PC-9 (cell line): Measurements from ENCODE around the gene EVI5L. TPM values are rescaled to one million over a fixed set of nuclear protein-coding genes. Genes with fewer than 3 reads are reported as not detected.

Source experiments
- BruUV-seq: library from RNA; stranded (reverse); fragments of 400-500 nt; replicated peaks from 2 replicates; lab custom pipeline; 2021; lab: Mats Ljungman, UMichigan
- CTCF ChIA-PET: fragments of 300-600 bp; sonication (Branson Sonifier 250); formaldehyde crosslinking; loops from one replicate; lab custom pipeline; 2022; ENCODE audit warnings: antibody characterized with exemption; lab: Charles Lee
- POLR2A ChIA-PET: fragments of 300-600 bp; sonication (Branson Sonifier 250); formaldehyde crosslinking; loops from one replicate; lab custom pipeline; 2022; ENCODE audit warnings: antibody characterized with exemption; ENCODE audit not compliant: unreplicated experiment; lab: Charles Lee
- DNase-seq, 2 experiments: peaks; one replicate each; pipeline versions ENCODE4 v3.0.0 to v3.0.0-alpha.2; 2015 to 2022; ENCODE audit warnings: mixed read lengths in 1 of 2
- H2AFZ ChIP-seq: fragments of 200-600 bp; sonication (generic); 2 replicates; pipeline ENCODE4 v1.8.1; 2017; ENCODE audit warnings: antibody characterized with exemption
- H3F3A ChIP-seq: fragments of 200-600 bp; sonication (generic); 2 replicates; pipeline ENCODE4 v1.8.1; 2017; ENCODE audit warnings: antibody characterized with exemption, mild to moderate bottlenecking, low read depth; ENCODE audit not compliant: insufficient read depth
- H3K27ac ChIP-seq: fragments of 200-600 bp; sonication (generic); 2 replicates; pipeline ENCODE4 v1.6.1; 2016; ENCODE audit warnings: mixed run types
- H3K27me3 ChIP-seq: fragments of 200-600 bp; sonication (generic); 2 replicates; pipeline ENCODE4 v1.6.1; 2016; ENCODE audit warnings: low read depth, mixed run types; ENCODE audit not compliant: insufficient read depth
- H3K36me3 ChIP-seq: fragments of 200-600 bp; sonication (generic); 2 replicates; pipeline ENCODE4 v1.6.1; 2016; ENCODE audit warnings: low read depth, mixed run types
- H3K4me1 ChIP-seq: fragments of 200-600 bp; sonication (generic); replicated peaks from 2 replicates; pipeline ENCODE4 v1.6.1; 2016; ENCODE audit warnings: mixed run types; ENCODE audit not compliant: insufficient read depth
- H3K4me2 ChIP-seq: fragments of 200-600 bp; sonication (generic); 2 replicates; pipeline ENCODE4 v1.6.1; 2017; ENCODE audit warnings: mixed run types
- H3K4me3 ChIP-seq: fragments of 200-600 bp; sonication (generic); 2 replicates; pipeline ENCODE4 v1.6.1; 2016; ENCODE audit warnings: mixed run types
- H3K79me2 ChIP-seq: fragments of 200-600 bp; sonication (generic); 2 replicates; pipeline ENCODE4 v1.6.1; 2017; ENCODE audit warnings: low read depth, mixed run types
- H3K9me2 ChIP-seq: fragments of 200-600 bp; sonication (generic); 2 replicates; pipeline ENCODE4 v1.8.1; 2017; ENCODE audit warnings: mild to moderate bottlenecking; ENCODE audit not compliant: insufficient read depth
- H3K9me3 ChIP-seq: fragments of 200-600 bp; sonication (generic); 2 replicates; pipeline ENCODE4 v1.8.1; 2016; ENCODE audit warnings: low read depth; ENCODE audit not compliant: insufficient read depth
- H4K20me1 ChIP-seq: fragments of 200-600 bp; sonication (generic); 2 replicates; pipeline ENCODE4 v1.8.1; 2017; ENCODE audit not compliant: insufficient read depth
- EZH2 ChIP-seq: fragments of 200-600 bp; sonication (generic); IDR thresholded peaks from 2 replicates; pipeline ENCODE4 v1.8.0; 2017; ENCODE audit warnings: antibody characterized with exemption, low read depth
- intact Hi-C: fragments of 100-400 bp; cut with micrococcal nuclease; formaldehyde crosslinking; loops from one replicate; pipeline ENCODE4 v1.10.0; 2022; ENCODE audit not compliant: unreplicated experiment
- total RNA-seq: library from RNA; stranded (reverse); gene quantifications from 2 replicates; pipeline ENCODE4 v1.2.3, GENCODE V29; 2021
- TF ChIP-seq, protein P1 (sequence below): fragments of 200-600 bp; sonication (generic); conservative IDR thresholded peaks from 2 replicates; pipeline ENCODE4 v1.6.1; 2017; ENCODE audit warnings: mixed run types, antibody characterized with exemption, mild to moderate bottlenecking, moderate library complexity

The EVI5L gene
- total RNA-seq, 1 experiment from 2014 or later, result 19.2 TPM

DNA sequence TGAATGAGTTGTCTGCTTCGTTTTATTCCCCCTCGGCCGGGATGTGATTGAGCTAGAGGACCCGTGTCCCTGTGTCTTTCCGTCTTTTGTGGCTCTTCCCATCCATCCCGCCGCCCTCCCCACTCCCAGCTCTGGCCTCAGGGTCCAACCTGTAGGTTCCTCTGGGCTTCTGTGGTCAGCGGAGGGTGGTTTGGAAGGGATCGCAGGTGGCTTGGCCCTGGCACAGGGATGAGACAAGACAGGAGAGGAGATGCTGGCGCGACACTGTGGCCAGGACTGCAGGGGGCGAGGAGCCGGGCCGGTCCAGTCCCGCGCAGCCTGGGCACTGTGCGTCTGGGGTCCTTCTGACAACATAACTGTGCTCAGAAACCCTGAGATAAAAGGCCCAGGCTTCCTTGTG, 2.0 kb downstream of the EVI5L start:
- Histone ChIP-seq H4K20me1 (no peaks in the 10 kb centered on the region), H3K9me3 (no peaks in the 10 kb centered on the region), H3K4me3 (no peak overlapping the region), H2AFZ (no peak overlapping the region), H3K79me2 (peaks cover 26% of the 10 kb centered on the region), H3K27me3 (peaks cover 10% of the 10 kb centered on the region; the same call in 1 of the 2 replicates), H3K4me2 (no peak overlapping the region), H3K27ac (no peak overlapping the region), H3K36me3 (no peaks in the 10 kb centered on the region), H3K9me2 (no peaks in the 10 kb centered on the region), H3K4me1 (peaks cover 23% of the 10 kb centered on the region), H3F3A (peaks cover 27% of the 10 kb centered on the region)
- CTCF ChIA-PET, result no interaction called here
- TF ChIP-seq, protein P1, sequence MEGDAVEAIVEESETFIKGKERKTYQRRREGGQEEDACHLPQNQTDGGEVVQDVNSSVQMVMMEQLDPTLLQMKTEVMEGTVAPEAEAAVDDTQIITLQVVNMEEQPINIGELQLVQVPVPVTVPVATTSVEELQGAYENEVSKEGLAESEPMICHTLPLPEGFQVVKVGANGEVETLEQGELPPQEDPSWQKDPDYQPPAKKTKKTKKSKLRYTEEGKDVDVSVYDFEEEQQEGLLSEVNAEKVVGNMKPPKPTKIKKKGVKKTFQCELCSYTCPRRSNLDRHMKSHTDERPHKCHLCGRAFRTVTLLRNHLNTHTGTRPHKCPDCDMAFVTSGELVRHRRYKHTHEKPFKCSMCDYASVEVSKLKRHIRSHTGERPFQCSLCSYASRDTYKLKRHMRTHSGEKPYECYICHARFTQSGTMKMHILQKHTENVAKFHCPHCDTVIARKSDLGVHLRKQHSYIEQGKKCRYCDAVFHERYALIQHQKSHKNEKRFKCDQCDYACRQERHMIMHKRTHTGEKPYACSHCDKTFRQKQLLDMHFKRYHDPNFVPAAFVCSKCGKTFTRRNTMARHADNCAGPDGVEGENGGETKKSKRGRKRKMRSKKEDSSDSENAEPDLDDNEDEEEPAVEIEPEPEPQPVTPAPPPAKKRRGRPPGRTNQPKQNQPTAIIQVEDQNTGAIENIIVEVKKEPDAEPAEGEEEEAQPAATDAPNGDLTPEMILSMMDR, result no peak
- no peak for TF ChIP-seq EZH2
- no TSS peak for BruUV-seq
- no peak for DNase-seq
- intact Hi-C loops, result no loop called here
- POLR2A ChIA-PET, result interaction anchor here (0.6 kb wide), 3 partner anchors 145 to 213 kb away, joined by 3 to 10 read pairs (median 4); no protein-coding TSS in a partner anchor

DNA sequence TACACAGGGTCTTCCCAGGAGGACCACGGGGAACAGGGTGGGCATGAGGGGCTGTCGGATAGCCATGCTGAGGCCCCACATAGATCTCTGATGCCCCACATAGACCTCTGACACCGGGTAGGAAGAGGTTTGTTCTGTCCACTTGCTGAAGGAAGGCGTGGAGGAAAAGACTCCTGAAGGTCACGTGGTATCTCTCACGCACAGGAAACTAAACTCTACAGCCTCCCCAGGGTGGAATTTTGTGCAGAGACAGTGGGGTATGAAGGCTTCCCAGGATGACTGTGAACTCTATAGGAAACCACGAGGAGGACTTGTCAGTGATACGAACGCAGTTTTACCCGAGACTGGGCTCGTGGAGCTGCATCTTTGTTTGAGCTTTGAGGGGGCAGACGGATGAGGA, 2.8 kb downstream of the EVI5L start:
- intact Hi-C loops, result loop anchor here (1.0 kb wide), 1 partner anchor 18 kb away; no protein-coding TSS in a partner anchor
- Histone ChIP-seq H3K4me2 (no peak overlapping the region), H3K4me1 (peaks cover 31% of the 10 kb centered on the region), H3K36me3 (no peaks in the 10 kb centered on the region), H3K9me3 (no peaks in the 10 kb centered on the region), H3K9me2 (no peaks in the 10 kb centered on the region), H3K27ac (0 out of 2 replicates have a peak overlapping the region, but pooled peaks have one; percentile 85), H3K79me2 (peaks cover 30% of the 10 kb centered on the region), H3K4me3 (no peak overlapping the region), H2AFZ (no peak overlapping the region), H3F3A (peaks cover 35% of the 10 kb centered on the region), H4K20me1 (no peaks in the 10 kb centered on the region), H3K27me3 (0 out of 2 replicates have a peak, but pooled peaks cover 4% of the 10 kb centered on the region)
- DNase-seq, result no peak
- CTCF ChIA-PET, result no interaction called here
- TF ChIP-seq, protein P1, result no peak
- POLR2A ChIA-PET, result interaction anchor here (0.6 kb wide), 3 partner anchors 144 to 214 kb away, joined by 3 to 10 read pairs (median 4); no protein-coding TSS in a partner anchor
- BruUV-seq, result no TSS peak

DNA sequence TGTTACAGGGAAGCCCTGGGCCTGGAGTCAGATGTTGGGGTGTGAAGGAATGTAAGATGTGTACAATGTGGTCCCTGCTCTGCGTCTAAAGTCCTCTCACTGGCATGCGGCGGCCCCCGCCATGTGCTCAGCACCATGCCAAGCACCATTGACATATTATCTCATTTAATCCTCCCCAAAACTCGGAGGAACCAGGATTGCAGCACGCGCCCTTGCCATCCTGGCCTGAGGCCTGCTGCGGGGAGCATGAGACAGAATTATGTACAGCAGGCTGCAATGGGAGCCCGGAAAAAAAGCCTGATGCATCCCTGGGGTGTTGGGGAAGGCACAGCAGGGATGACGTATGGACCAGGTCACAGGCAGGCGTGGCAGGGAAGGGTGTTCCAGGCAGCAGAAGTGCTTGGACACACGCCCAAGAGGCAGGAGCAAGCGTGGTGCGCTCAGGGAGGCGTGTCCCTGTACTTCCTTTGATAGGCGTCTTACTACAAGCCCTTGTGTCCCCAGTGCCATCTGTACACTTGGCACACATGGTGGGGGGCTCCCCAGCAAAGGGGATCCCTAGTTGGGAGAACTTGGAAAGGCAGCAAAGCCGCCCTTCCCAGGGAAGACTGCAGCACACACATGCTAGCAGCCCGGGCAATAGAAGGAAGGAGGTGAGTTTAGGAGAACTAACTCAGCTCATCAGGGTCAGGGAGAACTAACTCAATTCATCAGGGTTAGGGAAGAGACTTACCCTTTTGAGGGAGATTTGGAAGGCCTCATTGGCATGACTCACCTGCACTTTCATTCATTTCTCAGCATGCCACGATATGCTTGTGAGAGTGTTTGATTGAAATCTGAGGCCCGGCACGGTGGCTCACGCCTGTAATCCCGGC, 3.4 kb downstream of the EVI5L start:
- Histone ChIP-seq H3K4me2 (peak overlapping the region; percentile 56), H3K4me1 (peaks cover 36% of the 10 kb centered on the region), H3K36me3 (no peaks in the 10 kb centered on the region), H3K4me3 (no peak overlapping the region), H3K9me3 (no peaks in the 10 kb centered on the region), H4K20me1 (no peaks in the 10 kb centered on the region), H3K27ac (peak overlapping the region; percentile 85), H3K9me2 (no peaks in the 10 kb centered on the region), H2AFZ (no peak overlapping the region), H3K27me3 (no peaks in the 10 kb centered on the region), H3K79me2 (peaks cover 33% of the 10 kb centered on the region), H3F3A (peaks cover 39% of the 10 kb centered on the region)
- intact Hi-C loops, result loop anchor here (1.0 kb wide), 1 partner anchor 17 kb away; no protein-coding TSS in a partner anchor
- TF ChIP-seq, protein P1, result no peak
- TF ChIP-seq EZH2, result no peak
- CTCF ChIA-PET, result no interaction called here
- peak; percentile 84 to 89 for DNase-seq
- TSS peak; percentile 79 for BruUV-seq
- POLR2A ChIA-PET, result interaction anchor here (0.6 kb wide), 1 partner anchor 434 kb away, joined by 4 read pairs; no protein-coding TSS in a partner anchor
